Uterus (tissue), 4 donors: Measurements from ENCODE around the gene TTC1. TPM values are rescaled to one million over a fixed set of nuclear protein-coding genes. Genes with fewer than 3 reads are reported as not detected.
"Not testable (repeated sequence)": the region's sequence is repeated elsewhere in the genome, so short reads cannot be mapped to it uniquely, and the experiment has no call there.

Source experiments
- DNase-seq, 2 donors: peaks; one replicate each; pipeline ENCODE4 v3.0.0-alpha.2; 2019 to 2020
- H3K27ac ChIP-seq, 2 donors: fragments of 200-600 bp; sonication (generic); 1 replicate in 1 of 2; 2 replicates in 1 of 2; pipeline ENCODE4 v1.5.1; 2016 to 2018
- H3K27me3 ChIP-seq, 2 donors: fragments of 200-600 bp; sonication (generic); one replicate each; pipeline ENCODE4 v1.5.1; 2018 to 2019; ENCODE audit warnings: control low read depth in 1 of 2
- H3K36me3 ChIP-seq, 2 donors: fragments of 200-600 bp; sonication (generic); one replicate each; pipeline ENCODE4 v1.5.1; 2019; ENCODE audit warnings: control low read depth in 1 of 2
- H3K4me1 ChIP-seq, 2 donors: fragments of 200-600 bp; sonication (generic); one replicate each; pipeline ENCODE4 v1.5.1; 2018 to 2019; ENCODE audit warnings: control low read depth in 1 of 2
- H3K4me3 ChIP-seq, 2 donors: fragments of 200-600 bp; sonication (generic); 1 replicate in 1 of 2; 2 replicates in 1 of 2; pipeline ENCODE4 v1.5.1; 2018 to 2019; ENCODE audit warnings: mild to moderate bottlenecking in 1 of 2
- H3K9me3 ChIP-seq, 2 donors: fragments of 200-600 bp; sonication (generic); one replicate each; pipeline ENCODE4 v1.5.1; 2019; ENCODE audit warnings: control low read depth in 1 of 2
- POLR2A ChIP-seq, 2 donors: fragments of 450-650 bp; IDR thresholded peaks; one replicate each; pipeline ENCODE4 v1.6.1; 2016; ENCODE audit warnings: antibody characterized with exemption in 2 of 2, mild to moderate bottlenecking in 1 of 2, moderate library complexity in 1 of 2
- intact Hi-C: fragments of 100-400 bp; cut with DNase I; formaldehyde crosslinking; loops from one replicate; pipeline ENCODE4 v1.15.1; 2023; ENCODE audit warnings: low total_unique reads
- total RNA-seq, 4 donors: library from RNA; depleted of rRNA in 3 of 4; stranded (reverse); fragments of >200 nt in 3 of 4; gene quantifications; one replicate each; pipeline versions ENCODE4 v1.1.0 to v1.2.4, GENCODE V29; 2014 to 2023
- TF ChIP-seq, protein P1 (sequence below), 4 experiments: fragments of 200-600 bp in 2 of 4; fragments of 450-650 bp in 2 of 4; sonication (generic) in 2 of 4; IDR thresholded peaks; one replicate each; pipeline ENCODE4 v1.5.1; 2016 to 2019; ENCODE audit warnings: antibody characterized with exemption in 4 of 4, mild to moderate bottlenecking in 2 of 4, moderate library complexity in 1 of 4
- donor health status: DM: yes; HTN: yes; CAD: no.

The TTC1 gene
- total RNA-seq, 4 donors from 2014 or later, result 9.7 to 43.5 (median 41.1) TPM

DNA sequence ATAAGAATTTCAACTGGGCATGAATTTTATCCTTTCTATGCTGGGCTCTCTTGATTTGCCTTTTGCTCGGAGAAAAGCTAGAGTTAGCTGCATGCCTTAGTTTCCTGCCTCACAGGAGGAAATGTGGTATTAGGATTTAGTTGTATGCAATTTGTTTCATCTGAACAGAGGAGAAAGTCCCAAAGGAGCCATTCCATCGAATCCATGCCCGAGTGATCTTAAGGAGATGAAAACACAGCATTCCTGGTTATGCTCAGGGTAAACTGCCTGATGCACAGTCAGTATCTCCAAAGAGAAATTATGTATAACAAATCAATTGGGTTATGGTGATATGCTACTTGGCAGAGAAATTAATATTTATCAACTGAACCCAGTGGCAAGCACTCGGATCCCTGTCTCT lies 51.1 kb downstream of the TTC1 start:
- H3K27me3 ChIP-seq, result no peaks in the 10 kb centered on the region
- H3K4me1 ChIP-seq, result no peaks in the 10 kb centered on the region
- H3K9me3 ChIP-seq, result no peaks in the 10 kb centered on the region
- no peaks in the 10 kb centered on the region for H3K36me3 ChIP-seq
- no peak for DNase-seq
- no peak for TF ChIP-seq POLR2A (IDR thresholded peaks at IDR 0.05)
- no peak overlapping the region for H3K4me3 ChIP-seq
- H3K27ac ChIP-seq, result no peak overlapping the region
- intact Hi-C loops, result no loop called here

DNA sequence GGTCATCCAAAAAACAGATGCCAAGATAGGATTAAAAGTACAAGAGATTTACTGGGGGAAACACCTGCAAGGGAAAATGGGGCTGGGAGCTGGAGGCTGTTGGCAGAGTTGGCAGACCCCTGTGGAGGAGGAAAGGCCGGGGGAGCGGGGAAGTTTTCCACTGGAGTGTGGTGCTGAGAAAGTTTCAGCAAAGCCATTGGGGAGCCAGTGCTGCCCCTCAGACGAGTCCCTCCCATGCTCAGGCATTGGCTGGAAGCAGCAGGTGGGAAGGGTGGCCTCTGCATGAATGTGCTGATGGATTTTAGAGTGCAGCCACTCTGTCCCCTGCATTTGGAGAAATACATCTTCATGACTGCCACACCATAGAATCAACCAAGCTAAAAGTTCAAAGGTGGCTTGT lies 52.8 kb downstream of the TTC1 start:
- DNase-seq, result no peak
- Histone ChIP-seq H3K4me3 (no peak overlapping the region), H3K27me3 (no peaks in the 10 kb centered on the region), H3K36me3 (no peaks in the 10 kb centered on the region), H3K4me1 (no peaks in the 10 kb centered on the region), H3K9me3 (no peaks in the 10 kb centered on the region), H3K27ac (no peak overlapping the region)
- intact Hi-C loops, result no loop called here
- TF ChIP-seq, protein P1, sequence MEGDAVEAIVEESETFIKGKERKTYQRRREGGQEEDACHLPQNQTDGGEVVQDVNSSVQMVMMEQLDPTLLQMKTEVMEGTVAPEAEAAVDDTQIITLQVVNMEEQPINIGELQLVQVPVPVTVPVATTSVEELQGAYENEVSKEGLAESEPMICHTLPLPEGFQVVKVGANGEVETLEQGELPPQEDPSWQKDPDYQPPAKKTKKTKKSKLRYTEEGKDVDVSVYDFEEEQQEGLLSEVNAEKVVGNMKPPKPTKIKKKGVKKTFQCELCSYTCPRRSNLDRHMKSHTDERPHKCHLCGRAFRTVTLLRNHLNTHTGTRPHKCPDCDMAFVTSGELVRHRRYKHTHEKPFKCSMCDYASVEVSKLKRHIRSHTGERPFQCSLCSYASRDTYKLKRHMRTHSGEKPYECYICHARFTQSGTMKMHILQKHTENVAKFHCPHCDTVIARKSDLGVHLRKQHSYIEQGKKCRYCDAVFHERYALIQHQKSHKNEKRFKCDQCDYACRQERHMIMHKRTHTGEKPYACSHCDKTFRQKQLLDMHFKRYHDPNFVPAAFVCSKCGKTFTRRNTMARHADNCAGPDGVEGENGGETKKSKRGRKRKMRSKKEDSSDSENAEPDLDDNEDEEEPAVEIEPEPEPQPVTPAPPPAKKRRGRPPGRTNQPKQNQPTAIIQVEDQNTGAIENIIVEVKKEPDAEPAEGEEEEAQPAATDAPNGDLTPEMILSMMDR (IDR thresholded peaks at IDR 0.05), result no peak

DNA sequence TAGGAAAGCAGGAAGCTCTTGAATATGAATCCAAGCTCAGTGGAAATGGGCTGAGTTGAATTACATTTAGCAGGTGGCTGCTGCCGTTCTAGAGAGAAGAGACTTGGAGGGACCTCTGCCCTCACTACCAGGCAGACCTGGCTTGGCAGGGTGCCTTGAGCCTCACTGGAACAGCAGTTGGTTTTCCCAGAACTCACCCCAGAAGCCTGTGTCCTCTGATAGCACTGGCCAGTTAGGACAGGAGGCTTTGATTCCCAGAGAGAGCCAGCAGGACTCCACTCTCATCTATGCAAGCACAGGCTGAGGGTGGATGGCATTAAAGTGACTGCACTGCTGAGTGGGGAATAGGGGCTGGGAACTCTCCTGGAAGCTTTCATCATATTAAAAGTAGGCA lies 55.5 kb downstream of the TTC1 start:
- DNase-seq, result no peak
- Histone ChIP-seq H3K27me3 (no peaks in the 10 kb centered on the region), H3K27ac (no peak overlapping the region), H3K4me1 (no peaks in the 10 kb centered on the region), H3K9me3 (no peaks in the 10 kb centered on the region), H3K4me3 (no peak overlapping the region), H3K36me3 (no peaks in the 10 kb centered on the region)
- no peak for TF ChIP-seq POLR2A (IDR thresholded peaks at IDR 0.05)
- TF ChIP-seq, protein P1 (IDR thresholded peaks at IDR 0.05), result no peak
- intact Hi-C loops, result no loop called here

DNA sequence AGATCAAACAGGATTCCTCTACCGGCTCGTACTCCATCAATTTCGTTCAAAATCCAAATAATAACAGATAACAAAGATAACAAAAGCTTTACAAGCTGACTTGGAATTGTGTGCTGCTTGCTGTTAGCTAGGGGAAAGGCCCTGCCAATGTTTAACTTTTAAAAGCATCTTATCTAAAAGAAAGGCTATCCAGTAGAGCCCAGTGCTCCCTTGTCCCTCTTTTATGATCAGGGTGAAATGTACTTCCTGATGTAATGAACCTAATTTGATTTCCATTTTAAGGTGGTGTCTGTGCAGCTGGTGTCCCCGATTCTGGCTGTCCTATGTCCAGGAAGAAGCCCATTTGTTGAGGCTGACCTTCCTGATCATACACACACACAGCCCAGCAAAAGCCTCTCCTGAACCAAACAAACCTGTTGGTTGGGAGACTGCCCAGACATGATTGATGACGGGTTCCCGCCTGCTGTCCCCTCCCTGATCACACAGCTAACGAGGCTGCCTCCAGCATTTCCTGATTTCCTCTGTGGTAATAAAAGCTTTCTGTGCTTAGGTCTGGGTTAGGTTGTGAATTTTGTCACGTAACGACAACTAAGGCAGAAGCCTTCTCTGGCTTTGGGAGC lies 56.2 kb downstream of the TTC1 start:
- no peaks in the 10 kb centered on the region for H3K36me3 ChIP-seq
- H3K9me3 ChIP-seq, result no peaks in the 10 kb centered on the region
- TF ChIP-seq, protein P1 (IDR thresholded peaks at IDR 0.05), result no peak
- TF ChIP-seq POLR2A (IDR thresholded peaks at IDR 0.05), result no peak
- intact Hi-C loops, result no loop called here
- no peak overlapping the region for H3K4me3 ChIP-seq
- no peaks in the 10 kb centered on the region for H3K4me1 ChIP-seq
- no peak overlapping the region for H3K27ac ChIP-seq
- no peaks in the 10 kb centered on the region for H3K27me3 ChIP-seq
- no peak for DNase-seq

DNA sequence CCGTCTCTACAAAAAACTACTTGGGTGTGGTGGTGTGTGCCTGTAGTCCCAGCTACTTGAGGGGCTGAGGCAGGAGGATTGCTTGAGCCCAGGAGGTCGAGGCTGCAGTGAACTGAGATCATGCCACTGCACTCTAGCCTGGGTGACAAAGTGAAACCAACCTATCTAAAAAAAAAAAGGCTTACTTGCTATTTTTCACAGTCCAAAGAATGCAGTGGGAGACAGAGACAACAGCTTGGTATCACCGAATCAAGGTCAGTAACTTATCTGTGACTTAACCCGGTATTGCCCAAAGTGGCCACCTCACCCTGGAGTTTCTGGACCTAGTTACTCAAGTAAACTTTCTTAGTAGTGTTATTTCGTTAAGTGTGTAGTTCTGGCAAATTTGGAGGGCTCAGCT lies 60.2 kb downstream of the TTC1 start:
- intact Hi-C loops, H3K4me1 ChIP-seq, H3K27me3 ChIP-seq, H3K4me3 ChIP-seq, H3K9me3 ChIP-seq, H3K36me3 ChIP-seq, DNase-seq, H3K27ac ChIP-seq: not testable (repeated sequence)

DNA sequence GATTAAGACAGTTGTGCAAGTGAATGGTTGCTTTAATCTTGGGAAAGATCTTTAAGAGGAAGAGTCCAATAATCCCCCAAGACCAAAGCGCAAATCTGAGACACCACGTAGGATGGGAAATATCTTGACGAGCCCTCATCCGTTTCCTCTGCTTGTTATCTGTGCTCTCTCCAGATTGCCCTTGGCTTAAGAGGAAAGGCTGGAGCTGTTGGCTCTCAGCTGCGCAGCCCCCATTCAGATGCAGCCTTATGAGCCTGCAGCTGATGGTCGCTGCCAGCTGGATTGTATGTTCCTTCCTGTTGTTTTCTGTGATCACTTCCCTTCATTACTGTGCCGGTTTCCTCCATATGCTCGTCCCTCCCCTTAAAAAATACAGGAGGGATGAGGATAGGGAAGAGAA lies 62.6 kb downstream of the TTC1 start:
- Histone ChIP-seq H3K36me3 (no peaks in the 10 kb centered on the region), H3K9me3 (no peaks in the 10 kb centered on the region), H3K27me3 (no peaks in the 10 kb centered on the region), H3K4me3 (no peak overlapping the region), H3K4me1 (no peaks in the 10 kb centered on the region), H3K27ac (peak overlapping the region in 1 of 2 donors; percentile 34)
- intact Hi-C loops, result no loop called here
- no peak for TF ChIP-seq POLR2A (IDR thresholded peaks at IDR 0.05)
- TF ChIP-seq, protein P1 (IDR thresholded peaks at IDR 0.05), result no peak
- DNase-seq, result peak in 1 of 2 donors; percentile 43
